GM21576 (cell line): ENCODE measurements around the gene SRC.
"Not testable (repeated sequence)": the region's sequence is repeated elsewhere in the genome, so short reads cannot be mapped to it uniquely, and the experiment has no call there.

Experiments used
- ATAC-seq: cut with Tn5 transposase; IDR thresholded peaks from one replicate; pipeline ENCODE4 v1.9.1; 2021; ENCODE audit warnings: mild to moderate bottlenecking, moderate library complexity; ENCODE audit not compliant: unreplicated experiment

Gene SRC

GRCh38 chr20:37335642-37336368 is 10.1 kb upstream of the SRC start:
- no peak for ATAC-seq

- peak; percentile 57 for ATAC-seq
Measured at GRCh38 chr20:37336369-37337207, 9.4 kb upstream of the SRC start.

DNA sequence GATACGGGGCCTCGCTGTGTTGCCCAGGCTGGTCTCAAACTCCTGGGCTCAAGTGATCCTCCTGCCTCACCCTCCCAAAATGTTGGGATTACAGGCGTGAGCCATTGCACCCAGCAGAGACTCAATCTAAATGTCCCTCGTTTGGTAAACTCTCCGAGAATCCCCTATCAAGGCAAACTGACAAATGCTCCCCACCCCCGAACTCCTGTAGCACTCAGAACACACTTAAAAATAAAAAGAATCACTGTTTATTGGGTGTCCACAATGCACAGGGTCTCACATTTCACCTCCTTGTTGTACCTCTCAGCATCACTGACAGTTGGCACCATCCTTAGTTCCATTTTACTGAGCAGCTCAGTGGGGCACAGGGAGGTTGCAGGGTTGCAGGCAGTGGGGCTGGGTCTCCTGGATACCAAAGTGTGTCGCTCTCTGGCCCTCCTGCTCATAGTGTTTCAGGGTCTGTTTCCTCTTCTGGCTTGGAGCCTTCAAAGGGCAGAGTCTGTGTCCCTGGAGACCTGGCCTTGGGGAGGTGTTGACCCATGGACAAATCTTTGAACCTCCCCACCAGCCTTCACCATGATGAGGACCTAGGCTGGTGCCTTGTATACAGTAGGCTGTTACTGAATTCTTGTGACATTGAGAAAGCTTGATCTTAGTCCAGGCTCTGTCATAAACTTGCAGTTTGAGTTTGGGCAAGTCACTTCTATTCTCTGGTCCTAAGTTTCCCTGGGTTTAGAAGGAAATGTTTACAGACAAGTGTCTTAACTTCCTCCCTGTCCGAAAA is 8.5 kb upstream of the SRC start:
- ATAC-seq: no peak

- not testable (repeated sequence) for ATAC-seq
Measured at GRCh38 chr20:37338380-37338779, 7.6 kb upstream of the SRC start.

DNA sequence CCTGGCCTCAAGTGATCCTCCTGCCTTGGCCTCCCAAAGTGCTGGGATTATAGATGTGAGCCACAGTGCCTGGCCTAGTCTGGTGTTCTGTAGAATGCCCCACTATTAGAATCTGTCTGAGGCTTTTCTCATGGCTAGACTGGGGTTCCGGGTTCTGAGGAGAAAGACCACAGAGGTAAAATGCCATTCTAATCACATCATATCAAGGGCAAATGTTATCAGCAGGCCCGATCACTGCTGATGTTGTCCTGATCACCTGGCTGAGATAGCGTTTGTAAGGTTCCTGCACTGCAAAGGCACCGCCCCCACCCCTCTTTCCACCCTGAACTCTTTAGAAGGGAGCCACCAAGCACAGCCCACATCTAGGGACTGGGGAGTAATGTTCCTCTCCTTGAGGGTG is 6.7 kb upstream of the SRC start:
- ATAC-seq: no peak

DNA sequence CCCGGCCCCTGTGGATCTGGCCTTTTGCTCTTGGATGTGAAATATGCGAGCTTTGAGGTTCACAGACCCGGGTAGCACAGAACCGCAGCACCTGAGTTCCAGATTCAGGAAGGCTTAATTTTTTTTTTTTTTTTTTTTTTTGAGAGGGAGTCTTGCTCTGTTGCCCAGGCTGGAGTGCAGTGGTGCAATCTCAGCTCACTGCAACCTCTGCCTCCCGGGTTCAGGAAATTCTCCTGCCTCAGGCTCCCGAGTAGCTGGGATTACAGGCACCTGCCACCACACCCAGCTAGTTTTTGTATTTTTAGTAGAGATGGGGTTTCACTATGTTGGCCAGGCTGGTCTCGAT is 6.2 kb upstream of the SRC start:
- ATAC-seq: not testable (repeated sequence)

DNA sequence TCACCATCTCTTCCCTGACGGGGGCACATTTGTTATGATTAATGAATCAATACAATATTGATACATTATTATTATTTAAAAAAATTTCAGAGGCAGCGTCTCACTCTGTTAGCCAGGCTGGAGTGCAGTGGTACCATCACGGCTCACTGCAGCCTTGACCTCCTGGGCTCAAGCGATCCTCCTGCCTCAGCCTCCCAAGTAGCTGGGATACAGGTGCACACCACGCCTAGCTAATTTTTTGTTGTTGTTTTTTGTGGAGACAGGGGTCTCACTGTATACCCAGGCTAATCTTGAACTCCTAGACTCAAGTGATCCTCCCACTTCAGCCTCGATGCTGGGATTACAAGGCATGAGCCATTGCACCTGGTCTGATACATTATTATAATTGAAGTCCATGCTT is 4.9 kb upstream of the SRC start:
- no peak for ATAC-seq

DNA sequence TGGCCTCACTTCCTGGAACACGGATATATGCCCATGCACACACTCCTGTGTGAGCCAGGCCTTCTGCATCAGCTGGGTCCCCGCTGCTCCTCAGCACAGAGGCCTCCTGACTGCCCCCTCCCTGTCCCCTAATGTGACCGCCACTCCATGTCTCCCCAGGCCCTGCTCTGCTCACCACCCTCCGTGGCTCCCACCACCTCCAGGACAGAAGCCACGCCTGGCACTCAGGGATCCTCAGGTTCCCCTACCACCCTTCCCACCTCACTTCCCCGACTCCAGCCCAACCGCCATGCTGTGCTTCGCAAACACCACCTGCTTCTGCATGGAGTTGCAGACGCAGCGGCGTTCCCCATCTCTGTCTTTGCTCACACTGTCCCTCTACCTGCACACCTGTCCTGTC is 4.3 kb upstream of the SRC start:
- no peak for ATAC-seq

- ATAC-seq: no peak
Measured at GRCh38 chr20:37342231-37343177, 3.4 kb upstream of the SRC start.

- no peak for ATAC-seq
Measured at GRCh38 chr20:37343212-37343993, 2.5 kb upstream of the SRC start.

- no peak for ATAC-seq
Measured at GRCh38 chr20:37343994-37344355, 2.0 kb upstream of the SRC start.

GRCh38 chr20:37344506-37345338 is 1.2 kb upstream of the SRC start:
- no peak for ATAC-seq

DNA sequence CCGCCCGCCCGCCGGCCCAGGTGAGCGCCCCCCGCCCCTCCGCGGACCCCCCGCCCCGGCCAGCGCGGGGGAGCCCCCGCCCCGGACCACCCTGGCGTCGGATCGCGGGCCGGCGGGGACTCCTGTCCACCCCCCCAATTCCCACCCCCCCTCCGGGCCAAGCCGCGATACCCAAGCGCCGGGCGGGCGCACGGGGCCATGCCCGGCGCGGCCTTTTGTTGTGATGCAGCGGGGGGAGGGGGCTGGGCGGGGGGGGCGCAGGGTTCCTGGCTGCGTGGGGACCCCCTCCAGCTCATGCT is 245 bp downstream of the SRC start:
- no peak for ATAC-seq

DNA sequence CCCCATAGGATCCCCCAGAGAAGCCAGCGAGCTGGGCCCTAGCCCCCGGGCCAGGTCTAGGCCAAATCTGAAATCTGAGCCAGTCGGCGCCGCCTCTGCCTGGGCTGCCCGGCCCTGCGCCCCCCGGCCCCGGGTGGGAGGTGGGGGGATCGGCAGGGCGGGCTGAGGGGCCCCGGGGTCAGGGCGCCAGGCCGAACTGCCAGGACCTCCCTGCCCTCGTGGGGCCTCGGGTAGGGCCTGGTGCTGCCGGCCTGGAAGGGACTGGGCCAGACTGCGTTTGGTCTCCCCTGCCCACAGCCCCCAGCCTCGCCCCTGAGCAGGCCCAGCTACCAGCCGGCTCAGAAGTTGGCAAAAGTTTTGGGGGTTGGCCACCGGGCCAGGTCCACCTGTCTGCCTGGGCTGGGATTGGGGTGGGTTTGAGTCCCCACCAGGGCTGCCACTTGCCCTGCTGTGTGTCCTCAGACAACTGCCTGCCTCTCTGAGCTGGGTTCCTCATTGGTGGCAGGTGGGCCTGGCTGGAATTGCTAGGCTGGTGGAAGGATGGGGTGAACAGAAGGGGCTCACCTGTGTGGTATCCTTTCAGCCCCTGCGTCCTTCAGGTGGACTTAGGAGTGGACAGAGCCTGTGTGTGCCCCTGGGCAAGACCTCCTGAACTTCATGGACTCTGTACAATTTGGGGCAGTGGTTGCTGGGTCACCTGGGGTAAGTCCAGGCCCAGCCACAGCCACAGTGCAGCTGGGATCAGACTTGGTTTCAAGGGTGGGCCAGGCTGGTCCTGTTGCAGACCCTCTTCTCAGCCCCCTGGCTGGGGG is 801 bp downstream of the SRC start:
- ATAC-seq: no peak

DNA sequence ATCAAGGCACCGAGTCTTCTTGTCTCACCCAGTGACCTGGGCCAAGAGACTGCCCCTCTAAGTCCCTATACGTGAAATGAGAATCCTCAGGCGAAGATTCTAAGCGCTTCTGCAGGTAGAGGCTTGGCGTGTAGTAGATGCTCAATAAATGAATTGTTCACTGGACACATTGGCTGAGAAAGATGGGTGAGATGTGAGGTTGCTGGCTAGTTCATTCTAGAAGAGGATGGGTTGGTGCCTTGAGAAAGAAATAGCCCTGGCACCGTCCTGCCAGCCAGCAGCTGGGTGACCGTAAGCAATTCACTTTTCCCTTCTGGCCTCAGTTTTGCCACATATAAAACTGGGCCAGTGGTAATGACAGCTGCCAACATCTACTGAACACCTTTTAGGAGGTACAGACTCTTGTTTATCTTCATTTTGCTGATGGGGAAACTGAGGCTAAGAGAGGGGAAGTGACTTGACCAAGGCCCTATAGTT is 1.4 kb downstream of the SRC start:
- no peak for ATAC-seq

DNA sequence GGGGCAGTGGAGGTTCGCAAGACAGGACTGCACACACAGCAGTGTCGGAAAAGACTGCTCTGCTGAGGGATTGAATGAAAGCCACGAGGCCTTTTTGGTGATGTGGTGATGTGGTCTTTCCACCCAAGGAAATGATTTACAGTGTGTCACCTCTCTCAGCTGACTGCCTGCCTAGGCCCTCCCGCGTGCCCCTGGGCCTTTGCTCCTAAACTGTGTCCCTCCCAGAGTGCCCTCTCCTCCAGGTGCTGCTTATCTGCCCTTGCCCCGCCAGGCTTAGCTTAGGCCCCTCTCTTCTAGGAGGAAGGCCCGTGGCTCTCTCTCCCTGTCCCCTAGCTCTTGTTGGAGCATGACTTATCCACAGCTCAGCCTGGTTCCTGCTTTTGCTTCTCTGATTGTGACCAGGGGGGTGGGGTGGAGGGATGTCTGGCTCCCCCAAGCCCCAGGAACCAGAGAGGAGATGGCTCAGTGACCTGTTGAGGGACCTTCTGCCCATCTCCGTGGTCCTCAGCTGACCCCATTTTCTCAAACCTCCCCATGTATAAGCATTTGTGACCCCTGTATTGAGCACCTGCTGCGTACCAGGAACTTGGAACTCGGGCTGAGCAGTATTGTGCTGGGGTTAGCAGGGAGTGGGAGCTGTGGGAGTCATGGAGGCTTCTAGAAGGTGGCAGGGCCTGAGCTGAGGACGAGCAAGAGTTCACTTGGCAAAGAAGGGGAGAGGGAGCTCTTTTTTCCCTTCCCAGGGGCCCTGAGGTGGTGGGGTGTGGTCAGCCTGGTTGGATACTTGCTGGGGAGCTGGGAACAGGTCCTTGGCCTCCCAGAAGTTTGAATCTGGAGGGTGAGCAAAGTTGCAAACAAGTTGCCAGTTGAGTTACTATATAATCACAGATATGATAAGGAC is 2.2 kb downstream of the SRC start:
- no peak for ATAC-seq
